Stimulated activated CD8-positive, alpha-beta memory T cell treated with anti-CD3 and anti-CD28 coated beads, Interleukin-15, amount 100 ng/mL, for 24 hours (primary cell): ENCODE measurements around the gene KAT8.
"Not testable (repeated sequence)": the region's sequence is repeated elsewhere in the genome, so short reads cannot be mapped to it uniquely, and the experiment has no call there.

Experiments used
- DNase-seq: peaks from one replicate; pipeline ENCODE4 v3.0.0-alpha.2; 2020; ENCODE audit warnings: low read depth

Gene KAT8

GRCh38 chr16:31148896-31149295, 31.4 kb downstream of the KAT8 start:
- no peak for DNase-seq

GRCh38 chr16:31149332-31149731, 31.9 kb downstream of the KAT8 start:
- no peak for DNase-seq

GRCh38 chr16:31149894-31150890, 32.7 kb downstream of the KAT8 start, which contains the start of gene PRSS36:
Gene PRSS36 (minus strand): TSS chr16:31150066. CDS start chr16:31150035, 31 bp downstream.
- DNase-seq = no peak

GRCh38 chr16:31150976-31151375, 33.5 kb downstream of the KAT8 start:
- DNase-seq = not testable (repeated sequence)

- no peak for DNase-seq
These were observed 39.7 kb downstream of the KAT8 start for GRCh38 chr16:31157136-31157535.

GRCh38 chr16:31167315-31167714, 49.9 kb downstream of the KAT8 start:
- DNase-seq = no peak

GRCh38 chr16:31168848-31169247, 51.4 kb downstream of the KAT8 start:
- no peak for DNase-seq

GRCh38 chr16:31170048-31170447, 52.6 kb downstream of the KAT8 start:
- DNase-seq = not testable (repeated sequence)

- no peak for DNase-seq
These were observed 59.7 kb downstream of the KAT8 start for GRCh38 chr16:31177136-31177535.

- no peak for DNase-seq
These were observed 61.8 kb downstream of the KAT8 start for GRCh38 chr16:31179219-31179746.

- peak; percentile 88 for DNase-seq
These were observed 62.4 kb downstream of the KAT8 start, which contains the start of gene FUS for GRCh38 chr16:31179747-31180459. Gene FUS (plus strand): TSS chr16:31180139. CDS start chr16:31180215, 76 bp downstream.
